ENCODE results near the gene PHKA1. TPM values are rescaled to one million over a fixed set of nuclear protein-coding genes. Genes with fewer than 3 reads are reported as not detected.

The PHKA1 gene
- total and polyA plus RNA-seq, 4 donors = 0.57 to 5.5 (median 1.4) TPM

DNA sequence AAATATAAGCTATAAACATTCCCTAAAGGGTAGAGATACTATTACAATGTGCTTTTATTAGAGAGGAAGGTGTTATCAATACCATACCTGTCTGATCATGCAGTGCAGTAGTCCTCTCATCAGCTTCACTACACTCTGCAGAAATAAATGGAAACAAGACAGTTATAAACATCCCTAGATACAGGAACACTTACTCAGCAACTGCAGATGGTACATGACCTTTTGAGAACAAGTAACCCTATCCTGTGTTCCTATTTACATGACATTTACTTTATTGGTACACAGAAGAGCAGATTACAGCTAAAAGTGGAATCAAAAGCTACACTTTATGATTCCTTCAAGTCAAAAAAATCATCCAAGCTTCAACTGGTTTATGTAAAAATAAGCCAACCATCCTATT, 9.0 kb downstream of the PHKA1 start:
- H3K36me3 ChIP-seq (ENCODE audit: control insufficient read depth in 4 of 4, insufficient read depth in 3 of 4, low read depth in 1 of 4, low read length in 3 of 4) = no peaks in the 10 kb centered on the region
- no peak overlapping the region for H3K9ac ChIP-seq (ENCODE audit: low read depth in 1 of 2, low read length in 2 of 2)
- no peaks in the 10 kb centered on the region for H3K9me3 ChIP-seq (ENCODE audit: control insufficient read depth in 4 of 4, low read length in 3 of 4)
- no peaks in the 10 kb centered on the region for H3K4me1 ChIP-seq (ENCODE audit: control insufficient read depth in 4 of 4, insufficient read depth in 4 of 4, low read length in 3 of 4)
- H3K4me3 ChIP-seq (ENCODE audit: low read depth in 1 of 3, low read length in 3 of 3) = no peak overlapping the region
- no peak overlapping the region for H3K27ac ChIP-seq (ENCODE audit: low read depth in 1 of 2, low read length in 2 of 2)
- DNase-seq (ENCODE audit: low spot score) = no peak
- H3K27me3 ChIP-seq (ENCODE audit: control insufficient read depth in 4 of 4, insufficient read depth in 4 of 4, low read length in 3 of 4) = no peaks in the 10 kb centered on the region
- TF ChIP-seq EGR1 (IDR thresholded peaks at IDR 0.05; ENCODE audit: low read depth in 2 of 2) (no peak), HNF4G (IDR thresholded peaks at IDR 0.05) (no peak), HNF4A (conservative IDR thresholded peaks at IDR 0.05) (no peak), SP1 (IDR thresholded peaks at IDR 0.05) (no peak), NR2F2 (IDR thresholded peaks at IDR 0.05) (no peak), FOXA1 (IDR thresholded peaks at IDR 0.05) (no peak), RXRA (IDR thresholded peaks at IDR 0.05) (no peak), TAF1 (conservative IDR thresholded peaks at IDR 0.05) (no peak), YY1 (IDR thresholded peaks at IDR 0.05) (no peak), GABPA (IDR thresholded peaks at IDR 0.05 in 1 of 2, conservative IDR thresholded peaks at IDR 0.05 in 1 of 2) (no peak)
- TF ChIP-seq, protein P1, sequence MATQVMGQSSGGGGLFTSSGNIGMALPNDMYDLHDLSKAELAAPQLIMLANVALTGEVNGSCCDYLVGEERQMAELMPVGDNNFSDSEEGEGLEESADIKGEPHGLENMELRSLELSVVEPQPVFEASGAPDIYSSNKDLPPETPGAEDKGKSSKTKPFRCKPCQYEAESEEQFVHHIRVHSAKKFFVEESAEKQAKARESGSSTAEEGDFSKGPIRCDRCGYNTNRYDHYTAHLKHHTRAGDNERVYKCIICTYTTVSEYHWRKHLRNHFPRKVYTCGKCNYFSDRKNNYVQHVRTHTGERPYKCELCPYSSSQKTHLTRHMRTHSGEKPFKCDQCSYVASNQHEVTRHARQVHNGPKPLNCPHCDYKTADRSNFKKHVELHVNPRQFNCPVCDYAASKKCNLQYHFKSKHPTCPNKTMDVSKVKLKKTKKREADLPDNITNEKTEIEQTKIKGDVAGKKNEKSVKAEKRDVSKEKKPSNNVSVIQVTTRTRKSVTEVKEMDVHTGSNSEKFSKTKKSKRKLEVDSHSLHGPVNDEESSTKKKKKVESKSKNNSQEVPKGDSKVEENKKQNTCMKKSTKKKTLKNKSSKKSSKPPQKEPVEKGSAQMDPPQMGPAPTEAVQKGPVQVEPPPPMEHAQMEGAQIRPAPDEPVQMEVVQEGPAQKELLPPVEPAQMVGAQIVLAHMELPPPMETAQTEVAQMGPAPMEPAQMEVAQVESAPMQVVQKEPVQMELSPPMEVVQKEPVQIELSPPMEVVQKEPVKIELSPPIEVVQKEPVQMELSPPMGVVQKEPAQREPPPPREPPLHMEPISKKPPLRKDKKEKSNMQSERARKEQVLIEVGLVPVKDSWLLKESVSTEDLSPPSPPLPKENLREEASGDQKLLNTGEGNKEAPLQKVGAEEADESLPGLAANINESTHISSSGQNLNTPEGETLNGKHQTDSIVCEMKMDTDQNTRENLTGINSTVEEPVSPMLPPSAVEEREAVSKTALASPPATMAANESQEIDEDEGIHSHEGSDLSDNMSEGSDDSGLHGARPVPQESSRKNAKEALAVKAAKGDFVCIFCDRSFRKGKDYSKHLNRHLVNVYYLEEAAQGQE (IDR thresholded peaks at IDR 0.05) = no peak
- TF ChIP-seq, protein P2, sequence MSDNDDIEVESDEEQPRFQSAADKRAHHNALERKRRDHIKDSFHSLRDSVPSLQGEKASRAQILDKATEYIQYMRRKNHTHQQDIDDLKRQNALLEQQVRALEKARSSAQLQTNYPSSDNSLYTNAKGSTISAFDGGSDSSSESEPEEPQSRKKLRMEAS (IDR thresholded peaks at IDR 0.05) = no peak
- TF ChIP-seq, protein P3, sequence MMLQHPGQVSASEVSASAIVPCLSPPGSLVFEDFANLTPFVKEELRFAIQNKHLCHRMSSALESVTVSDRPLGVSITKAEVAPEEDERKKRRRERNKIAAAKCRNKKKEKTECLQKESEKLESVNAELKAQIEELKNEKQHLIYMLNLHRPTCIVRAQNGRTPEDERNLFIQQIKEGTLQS (IDR thresholded peaks at IDR 0.05) = no peak
- TF ChIP-seq, protein P4, sequence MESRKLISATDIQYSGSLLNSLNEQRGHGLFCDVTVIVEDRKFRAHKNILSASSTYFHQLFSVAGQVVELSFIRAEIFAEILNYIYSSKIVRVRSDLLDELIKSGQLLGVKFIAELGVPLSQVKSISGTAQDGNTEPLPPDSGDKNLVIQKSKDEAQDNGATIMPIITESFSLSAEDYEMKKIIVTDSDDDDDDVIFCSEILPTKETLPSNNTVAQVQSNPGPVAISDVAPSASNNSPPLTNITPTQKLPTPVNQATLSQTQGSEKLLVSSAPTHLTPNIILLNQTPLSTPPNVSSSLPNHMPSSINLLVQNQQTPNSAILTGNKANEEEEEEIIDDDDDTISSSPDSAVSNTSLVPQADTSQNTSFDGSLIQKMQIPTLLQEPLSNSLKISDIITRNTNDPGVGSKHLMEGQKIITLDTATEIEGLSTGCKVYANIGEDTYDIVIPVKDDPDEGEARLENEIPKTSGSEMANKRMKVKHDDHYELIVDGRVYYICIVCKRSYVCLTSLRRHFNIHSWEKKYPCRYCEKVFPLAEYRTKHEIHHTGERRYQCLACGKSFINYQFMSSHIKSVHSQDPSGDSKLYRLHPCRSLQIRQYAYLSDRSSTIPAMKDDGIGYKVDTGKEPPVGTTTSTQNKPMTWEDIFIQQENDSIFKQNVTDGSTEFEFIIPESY (IDR thresholded peaks at IDR 0.05) = no peak
- TF ChIP-seq, protein P5, sequence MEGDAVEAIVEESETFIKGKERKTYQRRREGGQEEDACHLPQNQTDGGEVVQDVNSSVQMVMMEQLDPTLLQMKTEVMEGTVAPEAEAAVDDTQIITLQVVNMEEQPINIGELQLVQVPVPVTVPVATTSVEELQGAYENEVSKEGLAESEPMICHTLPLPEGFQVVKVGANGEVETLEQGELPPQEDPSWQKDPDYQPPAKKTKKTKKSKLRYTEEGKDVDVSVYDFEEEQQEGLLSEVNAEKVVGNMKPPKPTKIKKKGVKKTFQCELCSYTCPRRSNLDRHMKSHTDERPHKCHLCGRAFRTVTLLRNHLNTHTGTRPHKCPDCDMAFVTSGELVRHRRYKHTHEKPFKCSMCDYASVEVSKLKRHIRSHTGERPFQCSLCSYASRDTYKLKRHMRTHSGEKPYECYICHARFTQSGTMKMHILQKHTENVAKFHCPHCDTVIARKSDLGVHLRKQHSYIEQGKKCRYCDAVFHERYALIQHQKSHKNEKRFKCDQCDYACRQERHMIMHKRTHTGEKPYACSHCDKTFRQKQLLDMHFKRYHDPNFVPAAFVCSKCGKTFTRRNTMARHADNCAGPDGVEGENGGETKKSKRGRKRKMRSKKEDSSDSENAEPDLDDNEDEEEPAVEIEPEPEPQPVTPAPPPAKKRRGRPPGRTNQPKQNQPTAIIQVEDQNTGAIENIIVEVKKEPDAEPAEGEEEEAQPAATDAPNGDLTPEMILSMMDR (IDR thresholded peaks at IDR 0.05; ENCODE audit: low read depth, low read length, missing input control) = no peak

DNA sequence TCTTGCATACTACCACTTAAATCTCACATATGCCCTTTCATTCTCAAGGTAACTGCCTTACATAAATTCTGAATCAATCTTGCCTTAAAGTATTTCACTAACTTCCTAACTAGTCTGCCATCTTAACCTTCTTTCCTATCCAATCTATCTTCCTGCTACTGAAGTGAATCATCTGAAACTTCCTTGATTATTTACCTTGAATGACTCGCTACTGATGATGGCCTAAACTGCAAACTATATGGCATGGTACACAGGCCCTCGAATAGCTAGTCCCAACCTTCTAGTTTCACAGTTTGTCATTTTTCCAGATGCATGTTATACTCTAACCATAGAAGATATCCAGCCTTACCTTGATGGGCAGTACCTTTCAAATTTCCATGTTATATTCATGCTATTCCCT, 19.9 kb downstream of the PHKA1 start:
- Histone ChIP-seq H3K4me1 (ENCODE audit: control insufficient read depth in 4 of 4, insufficient read depth in 4 of 4, low read length in 3 of 4) (no peaks in the 10 kb centered on the region), H3K9ac (ENCODE audit: low read depth in 1 of 2, low read length in 2 of 2) (no peak overlapping the region), H3K36me3 (ENCODE audit: control insufficient read depth in 4 of 4, insufficient read depth in 3 of 4, low read depth in 1 of 4, low read length in 3 of 4) (no peaks in the 10 kb centered on the region), H3K4me3 (ENCODE audit: low read depth in 1 of 3, low read length in 3 of 3) (no peak overlapping the region), H3K27ac (ENCODE audit: low read depth in 1 of 2, low read length in 2 of 2) (no peak overlapping the region), H3K27me3 (ENCODE audit: control insufficient read depth in 4 of 4, insufficient read depth in 4 of 4, low read length in 3 of 4) (no peaks in the 10 kb centered on the region), H3K9me3 (ENCODE audit: control insufficient read depth in 4 of 4, low read length in 3 of 4) (no peaks in the 10 kb centered on the region)
- DNase-seq (ENCODE audit: low spot score) = no peak
- no peak for TF ChIP-seq HNF4G (IDR thresholded peaks at IDR 0.05)
- no peak for TF ChIP-seq YY1 (IDR thresholded peaks at IDR 0.05)
- TF ChIP-seq JUND (IDR thresholded peaks at IDR 0.05) = no peak
- no peak for TF ChIP-seq EGR1 (IDR thresholded peaks at IDR 0.05; ENCODE audit: low read depth in 2 of 2)
- no peak for TF ChIP-seq GABPA (IDR thresholded peaks at IDR 0.05 in 1 of 2, conservative IDR thresholded peaks at IDR 0.05 in 1 of 2)
- no peak for TF ChIP-seq SP1 (IDR thresholded peaks at IDR 0.05)
- no peak for TF ChIP-seq FOXA2 (IDR thresholded peaks at IDR 0.05)
- TF ChIP-seq HNF4A (conservative IDR thresholded peaks at IDR 0.05) = no peak
- TF ChIP-seq NR2F2 (IDR thresholded peaks at IDR 0.05) = no peak
- WGBS = 93% methylated on average over 2 of the region's 2 CpGs

Data from liver (tissue), 9 donors.